NCI-H1436 (cell line): ENCODE results near the gene KRT2.

Source experiments
- DNase-seq: peaks from one replicate; lab custom pipeline; 2025; lab: John Stamatoyannopoulos, UW

Gene KRT2

DNA sequence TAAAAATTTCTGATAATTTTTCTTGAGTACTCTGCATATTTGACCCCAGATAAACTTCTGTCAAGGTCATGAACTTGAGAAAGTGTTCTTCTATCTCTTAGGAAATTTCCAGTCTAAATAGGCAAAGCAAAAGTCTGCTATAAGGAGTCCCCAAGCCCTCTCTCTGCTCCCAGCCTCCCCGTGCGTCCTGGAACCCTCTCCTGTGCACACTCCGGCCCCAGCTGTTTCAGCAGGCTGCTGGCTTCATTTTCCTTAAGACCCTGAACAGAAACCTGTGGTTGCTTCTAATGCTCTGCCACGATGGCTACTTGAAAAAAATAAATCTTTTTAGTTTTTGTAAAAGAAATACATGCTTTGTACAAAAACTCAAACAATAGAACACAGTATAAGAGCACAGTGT lies 14.7 kb downstream of the KRT2 start:
- no peak for DNase-seq

- DNase-seq, result no peak
Measured at GRCh38 chr12:52636592-52637258, 15.3 kb downstream of the KRT2 start.

DNA sequence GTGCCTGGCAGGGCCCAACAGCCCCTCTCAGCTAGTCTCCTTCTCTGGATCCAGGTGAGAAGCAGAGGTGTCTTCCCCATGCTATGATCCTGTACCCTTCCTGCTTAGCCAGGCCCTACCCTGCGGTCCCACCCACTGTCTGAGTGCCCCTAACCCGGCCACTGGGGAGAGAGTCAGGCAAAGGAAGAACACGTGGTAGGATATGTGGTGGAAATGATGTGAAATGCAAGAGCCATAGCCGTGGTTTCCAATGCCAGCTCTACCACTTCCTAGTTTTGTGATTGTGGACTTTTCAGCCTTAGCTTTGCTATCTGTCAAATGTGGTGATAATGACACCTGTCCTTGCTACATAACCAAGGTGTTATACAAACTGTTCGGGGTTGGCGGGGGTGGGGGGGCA lies 15.8 kb downstream of the KRT2 start:
- DNase-seq, result no peak

GRCh38 chr12:52634266-52635056 lies 17.6 kb downstream of the KRT2 start:
- DNase-seq, result no peak

- no peak for DNase-seq
Measured at GRCh38 chr12:52633383-52633782, 18.6 kb downstream of the KRT2 start.

- DNase-seq, result no peak
Measured at GRCh38 chr12:52632656-52633055, 19.4 kb downstream of the KRT2 start.

GRCh38 chr12:52631676-52632459 lies 20.1 kb downstream of the KRT2 start:
- DNase-seq, result no peak

- DNase-seq, result no peak
Measured at GRCh38 chr12:52631264-52631663, 20.7 kb downstream of the KRT2 start.

GRCh38 chr12:52630599-52631200 lies 21.3 kb downstream of the KRT2 start:
- DNase-seq, result no peak

DNA sequence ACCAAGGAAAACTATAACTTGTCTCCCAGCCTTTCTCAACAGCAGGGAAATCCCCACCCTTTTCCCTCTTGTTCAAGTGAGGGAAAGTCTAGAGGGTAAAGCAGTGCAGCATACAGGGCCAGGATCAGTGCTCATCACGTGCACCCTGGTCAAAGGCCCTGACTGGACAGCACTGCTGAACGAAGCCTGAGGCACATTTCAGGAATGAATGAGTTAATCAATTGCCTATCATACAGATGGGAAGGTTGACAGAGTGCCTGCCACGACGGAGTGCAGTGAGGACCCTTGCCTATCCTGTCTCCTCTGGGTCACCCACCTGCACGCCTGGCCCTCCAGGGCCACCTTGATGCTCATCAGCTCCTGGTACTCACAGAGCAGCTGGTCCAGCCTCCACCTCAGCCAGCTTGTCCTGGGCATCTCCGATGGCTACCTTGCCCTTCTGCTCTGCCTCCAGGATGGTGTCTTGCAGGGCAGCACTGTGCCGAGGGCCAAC lies 22.0 kb downstream of the KRT2 start:
- DNase-seq, result no peak

GRCh38 chr12:52629281-52630007 lies 22.6 kb downstream of the KRT2 start:
- DNase-seq, result no peak

- no peak for DNase-seq
Measured at GRCh38 chr12:52628841-52629240, 23.2 kb downstream of the KRT2 start.

DNA sequence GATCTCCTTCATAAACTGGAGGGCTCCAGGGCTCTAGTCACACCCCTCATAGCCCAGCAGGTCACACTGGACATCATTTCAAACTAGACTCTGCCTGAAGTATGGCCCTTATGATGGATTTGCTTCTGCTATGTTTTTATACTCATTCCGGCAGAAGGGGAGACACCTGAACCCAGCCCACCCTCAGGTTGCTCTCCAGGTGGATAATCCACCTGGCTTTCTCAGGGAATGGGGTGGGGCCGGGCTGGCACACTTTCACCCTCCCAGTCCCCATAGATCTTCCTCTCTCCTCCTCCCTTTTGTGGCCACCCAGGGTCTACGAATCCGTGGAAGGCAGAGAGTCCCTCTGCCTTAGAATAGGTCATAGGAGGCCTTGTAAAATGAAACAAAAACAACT lies 23.9 kb downstream of the KRT2 start:
- DNase-seq, result no peak

DNA sequence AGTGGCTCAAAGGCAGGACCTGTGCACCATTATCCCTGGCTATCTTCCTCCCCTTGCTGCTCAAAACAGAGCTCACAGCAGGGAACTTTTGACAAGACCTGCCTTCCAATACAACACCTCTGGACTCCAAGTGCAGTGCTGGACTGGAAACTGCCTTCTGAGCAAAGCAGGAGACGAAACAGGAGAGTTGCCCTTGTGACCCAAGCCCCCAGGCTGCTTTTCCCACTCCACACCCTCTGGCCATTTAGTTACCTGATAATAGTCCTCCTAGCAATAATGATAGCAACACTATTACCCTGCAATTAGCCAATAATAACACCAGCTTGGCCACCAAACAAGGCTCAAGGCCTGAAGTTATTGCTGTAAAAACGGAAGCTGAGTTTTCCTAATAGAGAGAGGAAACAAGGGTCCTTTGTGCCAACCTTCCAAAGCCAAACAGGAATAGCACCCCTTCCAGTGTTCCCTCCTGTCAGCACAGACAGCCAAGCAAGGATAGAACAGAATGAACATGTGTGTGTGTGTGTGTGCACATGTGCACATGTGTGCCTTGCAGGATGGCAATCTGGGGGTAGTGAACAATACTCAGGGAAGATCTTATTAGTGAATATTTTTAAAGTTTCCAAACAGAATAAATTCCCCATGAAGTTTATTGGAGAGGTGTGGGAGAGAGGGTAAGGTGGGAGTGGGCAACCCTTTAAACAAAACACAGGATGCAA lies 24.5 kb downstream of the KRT2 start:
- DNase-seq, result no peak

DNA sequence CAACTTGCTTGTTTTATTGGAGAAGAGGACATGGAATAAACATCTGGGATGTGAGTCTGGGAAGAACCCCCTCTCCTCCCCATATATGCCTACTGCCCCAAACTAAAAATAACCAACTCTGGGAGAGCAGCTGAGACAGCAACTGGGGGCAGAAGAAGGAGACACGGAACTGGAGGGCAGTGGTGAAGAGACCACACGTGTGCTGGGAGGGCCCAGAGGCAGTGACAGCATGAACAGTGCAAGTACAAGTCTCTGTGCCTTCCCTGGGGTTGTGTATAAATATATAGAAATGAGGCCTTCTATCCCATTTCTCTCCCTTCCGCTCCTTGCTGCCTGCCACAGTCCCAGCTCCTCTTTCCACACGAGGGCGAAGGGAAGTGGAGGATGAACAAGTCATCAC lies 29.7 kb downstream of the KRT2 start:
- no peak for DNase-seq

GRCh38 chr12:52618866-52619265 lies 33.1 kb downstream of the KRT2 start:
- DNase-seq, result no peak

GRCh38 chr12:52618216-52618615 lies 33.8 kb downstream of the KRT2 start, which contains the start of gene KRT73:
Gene KRT73 (minus strand): TSS chr12:52618559. CDS start chr12:52618524, 35 bp downstream.
- no peak for DNase-seq

GRCh38 chr12:52617403-52617785 lies 34.6 kb downstream of the KRT2 start:
- DNase-seq, result no peak

GRCh38 chr12:52616680-52617402 lies 35.2 kb downstream of the KRT2 start:
- no peak for DNase-seq

- no peak for DNase-seq
Measured at GRCh38 chr12:52615912-52616311, 36.1 kb downstream of the KRT2 start.
